Neural cell (in vitro differentiated cells): ENCODE data around the gene SLC39A3.

ENCODE experiments used
- EP300 ChIP-seq: fragments of 450-650 bp; conservative IDR thresholded peaks from 2 replicates; pipeline ENCODE4 v1.6.1; 2014; ENCODE audit warnings: antibody characterized with exemption, mild to moderate bottlenecking, moderate library complexity; ENCODE audit not compliant: poor library complexity, severe bottlenecking
- EZH2 ChIP-seq: fragments of 200-600, 300-800 bp; shearing (Covaris generic), sonication (generic); IDR thresholded peaks from 2 replicates; pipeline ENCODE4 v1.6.1; 2014; ENCODE audit warnings: antibody characterized with exemption, low read length, borderline replicate concordance, mild to moderate bottlenecking; ENCODE audit not compliant: insufficient read depth, poor library complexity, severe bottlenecking
- POLR2AphosphoS5 ChIP-seq: IDR thresholded peaks from 2 replicates; pipeline ENCODE4 v1.6.1; 2012
- RAD21 ChIP-seq: fragments of 450-650 bp; conservative IDR thresholded peaks from 2 replicates; pipeline ENCODE4 v1.6.1; 2014; ENCODE audit warnings: antibody characterized with exemption, mild to moderate bottlenecking, moderate library complexity
- SMC3 ChIP-seq: fragments of 450-650 bp; conservative IDR thresholded peaks from 2 replicates; pipeline ENCODE4 v1.6.1; 2014; ENCODE audit warnings: antibody characterized with exemption, mild to moderate bottlenecking, moderate library complexity; ENCODE audit not compliant: poor library complexity
- TAF1 ChIP-seq: IDR thresholded peaks from 2 replicates; pipeline ENCODE4 v1.6.1; 2012; ENCODE audit warnings: low read depth
- TF ChIP-seq, protein P1 (sequence below): fragments of 450-650 bp; IDR thresholded peaks from 2 replicates; pipeline ENCODE4 v1.5.1; 2014; ENCODE audit warnings: antibody characterized with exemption, mild to moderate bottlenecking, moderate library complexity; ENCODE audit not compliant: poor library complexity, severe bottlenecking
- TF ChIP-seq, protein P2 (sequence below): IDR thresholded peaks from 2 replicates; pipeline ENCODE4 v1.6.1; 2012; ENCODE audit warnings: borderline replicate concordance

DNA sequence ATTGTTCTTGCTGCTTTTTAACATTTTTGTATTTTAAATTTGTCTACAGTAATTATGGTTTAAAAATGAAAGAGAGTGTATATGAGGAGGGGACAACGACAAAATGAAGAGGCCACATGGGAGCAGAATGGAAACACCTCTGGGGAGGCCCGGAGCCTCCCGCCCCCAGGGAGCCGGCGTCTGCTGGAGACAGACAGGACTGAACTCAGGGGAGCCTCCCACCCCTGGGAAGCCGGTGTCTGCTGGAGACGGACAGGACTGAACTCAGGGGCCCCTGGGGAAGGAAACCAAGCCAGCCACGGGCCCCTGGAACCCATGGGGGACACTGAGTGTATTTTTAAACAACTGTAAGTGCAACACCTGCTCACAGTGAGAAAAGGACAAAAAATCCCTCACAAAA is 16.7 kb upstream of the SLC39A3 start:
- TF ChIP-seq, protein P1, sequence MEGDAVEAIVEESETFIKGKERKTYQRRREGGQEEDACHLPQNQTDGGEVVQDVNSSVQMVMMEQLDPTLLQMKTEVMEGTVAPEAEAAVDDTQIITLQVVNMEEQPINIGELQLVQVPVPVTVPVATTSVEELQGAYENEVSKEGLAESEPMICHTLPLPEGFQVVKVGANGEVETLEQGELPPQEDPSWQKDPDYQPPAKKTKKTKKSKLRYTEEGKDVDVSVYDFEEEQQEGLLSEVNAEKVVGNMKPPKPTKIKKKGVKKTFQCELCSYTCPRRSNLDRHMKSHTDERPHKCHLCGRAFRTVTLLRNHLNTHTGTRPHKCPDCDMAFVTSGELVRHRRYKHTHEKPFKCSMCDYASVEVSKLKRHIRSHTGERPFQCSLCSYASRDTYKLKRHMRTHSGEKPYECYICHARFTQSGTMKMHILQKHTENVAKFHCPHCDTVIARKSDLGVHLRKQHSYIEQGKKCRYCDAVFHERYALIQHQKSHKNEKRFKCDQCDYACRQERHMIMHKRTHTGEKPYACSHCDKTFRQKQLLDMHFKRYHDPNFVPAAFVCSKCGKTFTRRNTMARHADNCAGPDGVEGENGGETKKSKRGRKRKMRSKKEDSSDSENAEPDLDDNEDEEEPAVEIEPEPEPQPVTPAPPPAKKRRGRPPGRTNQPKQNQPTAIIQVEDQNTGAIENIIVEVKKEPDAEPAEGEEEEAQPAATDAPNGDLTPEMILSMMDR, result no peak
- no peak for TF ChIP-seq EZH2
- no peak for TF ChIP-seq POLR2AphosphoS5
- no peak for TF ChIP-seq RAD21
- TF ChIP-seq, protein P2, sequence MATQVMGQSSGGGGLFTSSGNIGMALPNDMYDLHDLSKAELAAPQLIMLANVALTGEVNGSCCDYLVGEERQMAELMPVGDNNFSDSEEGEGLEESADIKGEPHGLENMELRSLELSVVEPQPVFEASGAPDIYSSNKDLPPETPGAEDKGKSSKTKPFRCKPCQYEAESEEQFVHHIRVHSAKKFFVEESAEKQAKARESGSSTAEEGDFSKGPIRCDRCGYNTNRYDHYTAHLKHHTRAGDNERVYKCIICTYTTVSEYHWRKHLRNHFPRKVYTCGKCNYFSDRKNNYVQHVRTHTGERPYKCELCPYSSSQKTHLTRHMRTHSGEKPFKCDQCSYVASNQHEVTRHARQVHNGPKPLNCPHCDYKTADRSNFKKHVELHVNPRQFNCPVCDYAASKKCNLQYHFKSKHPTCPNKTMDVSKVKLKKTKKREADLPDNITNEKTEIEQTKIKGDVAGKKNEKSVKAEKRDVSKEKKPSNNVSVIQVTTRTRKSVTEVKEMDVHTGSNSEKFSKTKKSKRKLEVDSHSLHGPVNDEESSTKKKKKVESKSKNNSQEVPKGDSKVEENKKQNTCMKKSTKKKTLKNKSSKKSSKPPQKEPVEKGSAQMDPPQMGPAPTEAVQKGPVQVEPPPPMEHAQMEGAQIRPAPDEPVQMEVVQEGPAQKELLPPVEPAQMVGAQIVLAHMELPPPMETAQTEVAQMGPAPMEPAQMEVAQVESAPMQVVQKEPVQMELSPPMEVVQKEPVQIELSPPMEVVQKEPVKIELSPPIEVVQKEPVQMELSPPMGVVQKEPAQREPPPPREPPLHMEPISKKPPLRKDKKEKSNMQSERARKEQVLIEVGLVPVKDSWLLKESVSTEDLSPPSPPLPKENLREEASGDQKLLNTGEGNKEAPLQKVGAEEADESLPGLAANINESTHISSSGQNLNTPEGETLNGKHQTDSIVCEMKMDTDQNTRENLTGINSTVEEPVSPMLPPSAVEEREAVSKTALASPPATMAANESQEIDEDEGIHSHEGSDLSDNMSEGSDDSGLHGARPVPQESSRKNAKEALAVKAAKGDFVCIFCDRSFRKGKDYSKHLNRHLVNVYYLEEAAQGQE, result no peak
- no peak for TF ChIP-seq TAF1
- TF ChIP-seq EP300, result no peak
- TF ChIP-seq SMC3, result no peak
